HG03558 (cell line): ENCODE data around the gene TSG101.

ENCODE experiments used
- ATAC-seq: cut with Tn5 transposase; IDR thresholded peaks from one replicate; pipeline ENCODE4 v1.9.1; 2021; ENCODE audit warnings: moderate number of reproducible peaks; ENCODE audit not compliant: unreplicated experiment; ENCODE audit errors: extremely low read depth

The TSG101 gene

GRCh38 chr11:18495271-18495670 is 31.5 kb downstream of the TSG101 start:
- no peak for ATAC-seq

- no peak for ATAC-seq
Observed at GRCh38 chr11:18493310-18493709, 33.4 kb downstream of the TSG101 start.

GRCh38 chr11:18492888-18493287 is 33.9 kb downstream of the TSG101 start:
- no peak for ATAC-seq

- ATAC-seq, result no peak
Observed at GRCh38 chr11:18491924-18492323, 34.8 kb downstream of the TSG101 start.

- no peak for ATAC-seq
Observed at GRCh38 chr11:18490736-18491485, 35.8 kb downstream of the TSG101 start.

GRCh38 chr11:18490319-18490718 is 36.4 kb downstream of the TSG101 start:
- ATAC-seq, result no peak

GRCh38 chr11:18485913-18486528 is 40.7 kb downstream of the TSG101 start:
- ATAC-seq, result peak; percentile 78

- ATAC-seq, result no peak
Observed at GRCh38 chr11:18479063-18479462, 47.7 kb downstream of the TSG101 start.

- no peak for ATAC-seq
Observed at GRCh38 chr11:18472587-18472986, 54.2 kb downstream of the TSG101 start.

GRCh38 chr11:18471995-18472394 is 54.7 kb downstream of the TSG101 start:
- ATAC-seq, result no peak

GRCh38 chr11:18468961-18469360 is 57.8 kb downstream of the TSG101 start:
- ATAC-seq, result no peak

GRCh38 chr11:18468059-18468458 is 58.7 kb downstream of the TSG101 start:
- no peak for ATAC-seq

GRCh38 chr11:18466402-18466801 is 60.3 kb downstream of the TSG101 start:
- ATAC-seq, result no peak

- ATAC-seq, result no peak
Observed at GRCh38 chr11:18463439-18463838, 63.3 kb downstream of the TSG101 start.

GRCh38 chr11:18461909-18462308 is 64.8 kb downstream of the TSG101 start:
- ATAC-seq, result no peak

GRCh38 chr11:18459634-18460033 is 67.1 kb downstream of the TSG101 start:
- ATAC-seq, result no peak

GRCh38 chr11:18457450-18457849 is 69.3 kb downstream of the TSG101 start:
- no peak for ATAC-seq

- no peak for ATAC-seq
Observed at GRCh38 chr11:18455686-18456372, 70.9 kb downstream of the TSG101 start, which contains the start of gene LDHAL6A. TSS of gene LDHAL6A (plus strand) at chr11:18455856. CDS start at chr11:18456681, 825 bp downstream.

GRCh38 chr11:18452927-18453326 is 73.8 kb downstream of the TSG101 start:
- no peak for ATAC-seq

- no peak for ATAC-seq
Observed at GRCh38 chr11:18449251-18449650, 77.5 kb downstream of the TSG101 start.

GRCh38 chr11:18438691-18439090 is 88.1 kb downstream of the TSG101 start:
- ATAC-seq, result no peak
